PC-9 (cell line): ENCODE measurements around the gene MRPS27. TPM values are rescaled to one million over a fixed set of nuclear protein-coding genes. Genes with fewer than 3 reads are reported as not detected.

Source experiments
- BruUV-seq: library from RNA; stranded (reverse); fragments of 400-500 nt; replicated peaks from 2 replicates; lab custom pipeline; 2021; lab: Mats Ljungman, UMichigan
- CTCF ChIA-PET: fragments of 300-600 bp; sonication (Branson Sonifier 250); formaldehyde crosslinking; loops from one replicate; lab custom pipeline; 2022; ENCODE audit warnings: antibody characterized with exemption; lab: Charles Lee
- POLR2A ChIA-PET: fragments of 300-600 bp; sonication (Branson Sonifier 250); formaldehyde crosslinking; loops from one replicate; lab custom pipeline; 2022; ENCODE audit warnings: antibody characterized with exemption; ENCODE audit not compliant: unreplicated experiment; lab: Charles Lee
- DNase-seq, 2 experiments: peaks; one replicate each; pipeline versions ENCODE4 v3.0.0 to v3.0.0-alpha.2; 2015 to 2022; ENCODE audit warnings: mixed read lengths in 1 of 2
- H2AFZ ChIP-seq: fragments of 200-600 bp; sonication (generic); 2 replicates; pipeline ENCODE4 v1.8.1; 2017; ENCODE audit warnings: antibody characterized with exemption
- H3F3A ChIP-seq: fragments of 200-600 bp; sonication (generic); 2 replicates; pipeline ENCODE4 v1.8.1; 2017; ENCODE audit warnings: antibody characterized with exemption, mild to moderate bottlenecking, low read depth; ENCODE audit not compliant: insufficient read depth
- H3K27ac ChIP-seq: fragments of 200-600 bp; sonication (generic); 2 replicates; pipeline ENCODE4 v1.6.1; 2016; ENCODE audit warnings: mixed run types
- H3K27me3 ChIP-seq: fragments of 200-600 bp; sonication (generic); 2 replicates; pipeline ENCODE4 v1.6.1; 2016; ENCODE audit warnings: low read depth, mixed run types; ENCODE audit not compliant: insufficient read depth
- H3K36me3 ChIP-seq: fragments of 200-600 bp; sonication (generic); 2 replicates; pipeline ENCODE4 v1.6.1; 2016; ENCODE audit warnings: low read depth, mixed run types
- H3K4me1 ChIP-seq: fragments of 200-600 bp; sonication (generic); replicated peaks from 2 replicates; pipeline ENCODE4 v1.6.1; 2016; ENCODE audit warnings: mixed run types; ENCODE audit not compliant: insufficient read depth
- H3K4me2 ChIP-seq: fragments of 200-600 bp; sonication (generic); 2 replicates; pipeline ENCODE4 v1.6.1; 2017; ENCODE audit warnings: mixed run types
- H3K4me3 ChIP-seq: fragments of 200-600 bp; sonication (generic); 2 replicates; pipeline ENCODE4 v1.6.1; 2016; ENCODE audit warnings: mixed run types
- H3K79me2 ChIP-seq: fragments of 200-600 bp; sonication (generic); 2 replicates; pipeline ENCODE4 v1.6.1; 2017; ENCODE audit warnings: low read depth, mixed run types
- H3K9me2 ChIP-seq: fragments of 200-600 bp; sonication (generic); 2 replicates; pipeline ENCODE4 v1.8.1; 2017; ENCODE audit warnings: mild to moderate bottlenecking; ENCODE audit not compliant: insufficient read depth
- H3K9me3 ChIP-seq: fragments of 200-600 bp; sonication (generic); 2 replicates; pipeline ENCODE4 v1.8.1; 2016; ENCODE audit warnings: low read depth; ENCODE audit not compliant: insufficient read depth
- H4K20me1 ChIP-seq: fragments of 200-600 bp; sonication (generic); 2 replicates; pipeline ENCODE4 v1.8.1; 2017; ENCODE audit not compliant: insufficient read depth
- EZH2 ChIP-seq: fragments of 200-600 bp; sonication (generic); IDR thresholded peaks from 2 replicates; pipeline ENCODE4 v1.8.0; 2017; ENCODE audit warnings: antibody characterized with exemption, low read depth
- intact Hi-C: fragments of 100-400 bp; cut with micrococcal nuclease; formaldehyde crosslinking; loops from one replicate; pipeline ENCODE4 v1.10.0; 2022; ENCODE audit not compliant: unreplicated experiment
- total RNA-seq: library from RNA; stranded (reverse); gene quantifications from 2 replicates; pipeline ENCODE4 v1.2.3, GENCODE V29; 2021
- TF ChIP-seq, protein P1 (sequence below): fragments of 200-600 bp; sonication (generic); conservative IDR thresholded peaks from 2 replicates; pipeline ENCODE4 v1.6.1; 2017; ENCODE audit warnings: mixed run types, antibody characterized with exemption, mild to moderate bottlenecking, moderate library complexity

MRPS27 gene
- total RNA-seq, 1 experiment from 2014 or later = 71.0 TPM

DNA sequence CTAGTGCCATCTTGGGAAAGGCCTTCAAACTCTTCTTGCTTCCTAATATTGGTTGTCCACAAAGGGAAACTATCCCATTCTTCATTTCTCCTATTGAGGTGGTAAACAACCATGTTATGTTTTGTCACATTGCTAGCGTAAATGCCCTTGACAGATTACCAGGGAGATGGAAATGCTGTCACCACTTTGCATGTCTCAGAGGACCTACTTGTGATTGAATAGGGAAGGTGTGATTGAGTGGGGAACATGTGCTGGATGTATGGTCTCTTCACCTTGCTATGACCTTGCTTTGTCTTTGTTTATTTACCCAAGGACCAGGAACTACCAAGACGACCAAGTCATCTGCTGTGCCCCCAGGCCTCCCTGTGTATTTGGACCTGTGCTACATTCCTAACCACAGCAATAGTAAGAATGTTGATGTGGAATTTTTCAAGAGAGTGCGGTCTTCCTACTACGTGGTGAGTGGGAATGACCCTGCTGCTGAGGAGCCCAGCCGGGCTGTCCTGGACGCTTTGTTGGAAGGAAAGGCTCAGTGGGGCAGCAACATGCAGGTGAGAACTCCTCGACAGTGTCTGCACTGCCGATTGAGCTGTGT, 116.7 kb downstream of the MRPS27 start:
- H2AFZ ChIP-seq = no peak overlapping the region
- peaks cover 31% of the 10 kb centered on the region for H3K36me3 ChIP-seq
- H4K20me1 ChIP-seq = no peaks in the 10 kb centered on the region
- DNase-seq = no peak
- intact Hi-C loops = no loop called here
- ChIA-PET CTCF (no interaction called here), POLR2A (no interaction called here)
- H3K4me3 ChIP-seq = no peak overlapping the region
- H3F3A ChIP-seq = no peaks in the 10 kb centered on the region; the same call in 1 of the 2 replicates
- TF ChIP-seq EZH2 = no peak
- TF ChIP-seq, protein P1, sequence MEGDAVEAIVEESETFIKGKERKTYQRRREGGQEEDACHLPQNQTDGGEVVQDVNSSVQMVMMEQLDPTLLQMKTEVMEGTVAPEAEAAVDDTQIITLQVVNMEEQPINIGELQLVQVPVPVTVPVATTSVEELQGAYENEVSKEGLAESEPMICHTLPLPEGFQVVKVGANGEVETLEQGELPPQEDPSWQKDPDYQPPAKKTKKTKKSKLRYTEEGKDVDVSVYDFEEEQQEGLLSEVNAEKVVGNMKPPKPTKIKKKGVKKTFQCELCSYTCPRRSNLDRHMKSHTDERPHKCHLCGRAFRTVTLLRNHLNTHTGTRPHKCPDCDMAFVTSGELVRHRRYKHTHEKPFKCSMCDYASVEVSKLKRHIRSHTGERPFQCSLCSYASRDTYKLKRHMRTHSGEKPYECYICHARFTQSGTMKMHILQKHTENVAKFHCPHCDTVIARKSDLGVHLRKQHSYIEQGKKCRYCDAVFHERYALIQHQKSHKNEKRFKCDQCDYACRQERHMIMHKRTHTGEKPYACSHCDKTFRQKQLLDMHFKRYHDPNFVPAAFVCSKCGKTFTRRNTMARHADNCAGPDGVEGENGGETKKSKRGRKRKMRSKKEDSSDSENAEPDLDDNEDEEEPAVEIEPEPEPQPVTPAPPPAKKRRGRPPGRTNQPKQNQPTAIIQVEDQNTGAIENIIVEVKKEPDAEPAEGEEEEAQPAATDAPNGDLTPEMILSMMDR = no peak
- no TSS peak for BruUV-seq
- H3K9me2 ChIP-seq = no peaks in the 10 kb centered on the region
- no peak overlapping the region for H3K27ac ChIP-seq
- H3K4me1 ChIP-seq = no peaks in the 10 kb centered on the region
- no peaks in the 10 kb centered on the region for H3K79me2 ChIP-seq
- no peak overlapping the region for H3K4me2 ChIP-seq
- no peaks in the 10 kb centered on the region for H3K27me3 ChIP-seq
- H3K9me3 ChIP-seq = no peaks in the 10 kb centered on the region

DNA sequence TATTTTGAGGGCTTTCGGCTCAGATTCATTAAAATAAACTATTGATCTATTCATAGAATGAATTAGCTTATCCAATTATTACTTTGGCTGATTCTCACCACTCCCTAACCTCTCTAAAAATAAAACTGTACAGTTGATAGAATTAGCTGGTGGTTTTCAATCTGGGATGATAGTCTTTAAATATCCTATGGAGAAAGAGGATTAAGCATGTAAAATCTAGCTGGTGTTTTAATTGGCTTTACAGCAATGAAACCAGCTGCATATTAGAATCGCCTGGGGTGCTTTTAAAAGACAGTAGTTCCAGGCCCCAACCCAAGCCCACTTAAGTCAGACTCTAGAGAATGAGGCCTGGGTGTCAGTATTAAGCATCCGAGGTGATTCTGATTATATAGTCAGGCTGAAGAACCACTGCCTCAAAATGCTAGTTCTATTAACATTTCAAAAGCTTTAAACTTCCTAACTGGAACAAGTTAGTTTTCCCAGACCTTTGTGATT, 117.7 kb downstream of the MRPS27 start:
- CTCF ChIA-PET = no interaction called here
- DNase-seq = no peak
- Histone ChIP-seq H3K9me3 (no peaks in the 10 kb centered on the region), H3K79me2 (no peaks in the 10 kb centered on the region), H3K4me2 (no peak overlapping the region), H3K4me3 (no peak overlapping the region), H3K27me3 (no peaks in the 10 kb centered on the region), H3K36me3 (peaks cover 31% of the 10 kb centered on the region), H3K27ac (no peak overlapping the region), H2AFZ (no peak overlapping the region), H3K4me1 (no peaks in the 10 kb centered on the region), H3F3A (no peaks in the 10 kb centered on the region), H3K9me2 (no peaks in the 10 kb centered on the region), H4K20me1 (no peaks in the 10 kb centered on the region)
- POLR2A ChIA-PET = interaction anchor here (0.5 kb wide), 1 partner anchor 16 kb away, joined by 3 read pairs; no protein-coding TSS in a partner anchor
- BruUV-seq = no TSS peak
- intact Hi-C loops = no loop called here
- no peak for TF ChIP-seq EZH2
- TF ChIP-seq, protein P1 = no peak

DNA sequence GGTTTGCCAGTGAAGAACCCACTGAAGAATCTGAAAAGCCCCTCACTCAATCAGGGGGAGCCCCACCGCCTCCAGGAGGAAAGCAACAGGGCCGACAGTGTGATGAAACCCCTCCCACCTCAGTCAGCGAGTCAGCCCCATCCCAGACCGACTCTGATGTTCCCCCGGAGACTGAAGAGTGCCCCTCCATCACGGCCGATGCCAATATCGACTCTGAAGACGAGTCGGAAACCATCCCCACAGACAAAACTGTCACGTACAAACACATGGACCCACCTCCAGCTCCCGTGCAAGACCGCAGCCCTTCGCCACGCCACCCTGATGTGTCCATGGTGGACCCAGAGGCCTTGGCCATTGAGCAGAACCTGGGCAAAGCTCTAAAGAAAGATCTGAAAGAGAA, 120.4 kb downstream of the MRPS27 start:
- H2AFZ ChIP-seq = no peak overlapping the region
- BruUV-seq = no TSS peak
- no peak overlapping the region for H3K4me2 ChIP-seq
- DNase-seq = no peak
- no peaks in the 10 kb centered on the region for H3K79me2 ChIP-seq
- H3K27me3 ChIP-seq = no peaks in the 10 kb centered on the region
- H3K9me2 ChIP-seq = no peaks in the 10 kb centered on the region
- H3K27ac ChIP-seq = no peak overlapping the region
- POLR2A ChIA-PET = no interaction called here
- H3K9me3 ChIP-seq = no peaks in the 10 kb centered on the region
- peaks cover 24% of the 10 kb centered on the region for H3K36me3 ChIP-seq
- H3K4me1 ChIP-seq = no peaks in the 10 kb centered on the region
- intact Hi-C loops = no loop called here
- CTCF ChIA-PET = interaction anchor here (0.7 kb wide), 1 partner anchor 11 kb away, joined by 4 read pairs; no protein-coding TSS in a partner anchor
- H3F3A ChIP-seq = no peaks in the 10 kb centered on the region
- H3K4me3 ChIP-seq = no peak overlapping the region
- no peaks in the 10 kb centered on the region for H4K20me1 ChIP-seq
- no peak for TF ChIP-seq EZH2
- TF ChIP-seq, protein P1 = no peak
